Measurements from ENCODE around the gene MANBA.
"Not testable (repeated sequence)": the region's sequence is repeated elsewhere in the genome, so short reads cannot be mapped to it uniquely, and the experiment has no call there.

MANBA gene

GRCh38 chr4:102758241-102759160 is 2.3 kb downstream of the MANBA start:
- H3K4me1 ChIP-seq = peaks cover 0 to 18% (median 8%) of the 10 kb centered on the region in 4 donors
- no peaks in the 10 kb centered on the region for H3K36me3 ChIP-seq
- no peaks in the 10 kb centered on the region for H3K27me3 ChIP-seq
- TF ChIP-seq CTCF (IDR thresholded peaks at IDR 0.05) = no peak
- no peaks in the 10 kb centered on the region for H3K9me3 ChIP-seq
- H3K4me3 ChIP-seq = no peak overlapping the region
- intact Hi-C loops (cut with DNase I; ENCODE audit: low total_unique reads) = no loop called here
- DNase-seq = no peak
- H3K27ac ChIP-seq = no peak overlapping the region

DNA sequence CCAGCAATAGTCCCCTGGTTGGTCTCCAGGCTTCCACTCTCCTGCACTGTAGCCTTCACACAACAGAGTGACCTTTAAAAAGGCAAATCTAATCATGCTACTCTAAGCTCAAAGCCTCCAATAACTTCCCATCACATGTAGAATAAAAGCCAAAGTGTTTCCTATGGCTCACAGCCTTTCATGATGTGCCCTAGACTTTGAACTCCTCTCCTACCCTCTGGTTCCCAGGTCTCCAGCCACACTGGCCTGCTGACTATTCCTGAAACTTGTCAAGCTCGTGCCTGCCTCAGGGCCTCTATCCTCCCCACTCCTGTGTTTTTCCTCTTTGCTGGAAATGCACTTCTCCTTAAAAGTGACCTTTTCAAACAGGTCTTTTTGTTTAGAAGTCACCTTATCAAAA is 3.1 kb downstream of the MANBA start:
- DNase-seq = no peak
- H3K4me1 ChIP-seq = peaks cover 0 to 18% (median 8%) of the 10 kb centered on the region in 4 donors
- intact Hi-C loops (cut with DNase I; ENCODE audit: low total_unique reads) = no loop called here
- H3K27ac ChIP-seq = no peak overlapping the region
- H3K4me3 ChIP-seq = no peak overlapping the region
- no peaks in the 10 kb centered on the region for H3K27me3 ChIP-seq
- no peak for TF ChIP-seq CTCF (IDR thresholded peaks at IDR 0.05)
- H3K9me3 ChIP-seq = no peaks in the 10 kb centered on the region
- no peaks in the 10 kb centered on the region for H3K36me3 ChIP-seq

DNA sequence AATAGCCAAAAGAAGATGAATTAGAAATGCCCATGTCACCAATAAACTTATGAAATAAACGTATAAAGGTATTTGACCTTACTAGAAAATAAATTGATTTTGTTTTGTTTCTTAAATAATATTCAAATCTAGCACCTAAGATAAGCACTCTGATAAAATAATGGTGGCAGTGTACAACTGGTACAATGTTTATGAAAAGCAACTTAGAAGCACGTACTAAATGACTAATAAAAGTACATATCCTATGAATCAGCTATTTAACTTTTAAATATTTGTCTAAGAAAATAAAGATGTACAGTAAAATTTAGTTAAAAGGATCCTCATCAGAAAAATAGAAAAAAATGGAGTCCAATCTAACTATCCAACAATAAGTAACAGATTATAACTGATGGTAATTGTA is 6.7 kb downstream of the MANBA start:
- Histone ChIP-seq H3K4me3 (no peak overlapping the region), H3K27ac (no peak overlapping the region), H3K27me3 (no peaks in the 10 kb centered on the region), H3K4me1 (peaks cover 0 to 6% (median 0%) of the 10 kb centered on the region in 4 donors), H3K9me3 (no peaks in the 10 kb centered on the region), H3K36me3 (no peaks in the 10 kb centered on the region)
- TF ChIP-seq CTCF (IDR thresholded peaks at IDR 0.05) = no peak
- DNase-seq = no peak
- intact Hi-C loops (cut with DNase I; ENCODE audit: low total_unique reads) = no loop called here

DNA sequence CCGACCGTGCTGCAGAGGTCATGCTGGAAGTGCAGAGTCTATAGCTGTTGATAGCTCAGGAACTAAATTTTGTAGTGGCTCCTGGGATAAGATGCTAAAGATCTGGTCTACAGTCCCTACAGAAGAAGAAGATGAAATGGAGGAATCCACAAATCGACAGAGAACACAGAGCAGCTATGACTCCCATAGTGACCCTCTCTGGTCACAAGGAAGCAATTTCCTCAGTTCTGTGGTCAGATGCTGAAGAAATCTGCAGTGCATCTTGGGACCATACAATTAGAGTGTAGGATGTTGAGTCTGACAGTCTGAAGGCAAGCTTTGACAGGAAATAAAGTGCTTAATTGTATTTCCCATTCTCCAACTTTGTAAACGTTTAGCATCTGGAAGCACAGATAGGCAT is 8.8 kb downstream of the MANBA start:
- H3K27me3 ChIP-seq = no peaks in the 10 kb centered on the region

GRCh38 chr4:102743352-102743751 is 17.4 kb downstream of the MANBA start:
- H3K36me3 ChIP-seq; intact Hi-C loops (cut with DNase I; ENCODE audit: low total_unique reads); H3K27me3 ChIP-seq; H3K4me1 ChIP-seq; H3K27ac ChIP-seq; H3K4me3 ChIP-seq; H3K9me3 ChIP-seq: not testable (repeated sequence)
- DNase-seq = peak in 1 of 2 donors; percentile 46

More for the DNA sequence above, 8.8 kb downstream of the MANBA start:
- no peak for TF ChIP-seq CTCF (IDR thresholded peaks at IDR 0.05)
- DNase-seq = no peak
- Histone ChIP-seq H3K36me3 (peaks cover 0 to 4% (median 0%) of the 10 kb centered on the region in 3 donors), H3K4me3 (no peak overlapping the region), H3K4me1 (no peaks in the 10 kb centered on the region), H3K27ac (no peak overlapping the region), H3K9me3 (no peaks in the 10 kb centered on the region)
- intact Hi-C loops (cut with DNase I; ENCODE audit: low total_unique reads) = no loop called here

DNA sequence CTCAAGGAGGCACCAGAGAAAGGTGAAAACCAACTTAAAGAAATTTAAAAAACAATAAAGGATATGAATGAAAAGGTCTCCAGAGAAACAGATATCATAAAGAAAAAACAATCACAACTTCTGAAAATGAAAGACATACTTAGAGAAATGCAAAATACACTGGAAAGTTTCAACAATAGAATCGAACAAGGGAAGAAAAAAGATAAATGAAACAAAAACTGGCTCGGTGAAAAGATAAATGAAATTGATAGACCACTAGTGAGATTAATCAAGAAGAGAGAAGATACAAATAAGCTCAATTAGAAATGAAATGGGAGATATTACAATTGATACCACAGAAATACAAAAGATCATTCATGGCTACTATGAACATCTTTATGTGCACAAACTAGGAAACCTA is 22.0 kb downstream of the MANBA start:
- DNase-seq; H3K27ac ChIP-seq; H3K4me1 ChIP-seq; H3K4me3 ChIP-seq; H3K27me3 ChIP-seq; H3K36me3 ChIP-seq; intact Hi-C loops (cut with DNase I; ENCODE audit: low total_unique reads); H3K9me3 ChIP-seq: not testable (repeated sequence)
